ENCODE measurements around the gene KIFC3.
"Not testable (repeated sequence)": the region's sequence is repeated elsewhere in the genome, so short reads cannot be mapped to it uniquely, and the experiment has no call there.

KIFC3 gene

DNA sequence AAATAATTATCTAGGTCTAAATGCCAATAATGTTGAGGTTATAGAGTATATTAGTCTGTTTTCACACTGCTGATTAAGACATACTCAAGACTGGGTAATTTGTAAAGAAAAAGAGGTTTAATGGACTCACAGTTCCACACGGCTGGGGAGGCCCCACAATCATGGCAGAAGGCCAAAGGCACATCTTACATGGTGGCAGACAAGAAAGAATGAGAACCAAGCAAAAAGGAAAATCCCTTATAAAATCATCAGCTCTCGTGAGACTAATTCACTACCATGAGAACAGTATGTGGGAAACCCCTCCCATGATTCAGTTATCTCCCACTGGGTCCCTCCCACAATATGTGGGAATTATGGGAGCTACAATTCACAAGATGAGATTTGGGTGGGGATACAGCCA is 69.6 kb downstream of the KIFC3 start:
- Histone ChIP-seq H3K27ac (ENCODE audit: low read depth, low read length) (no peak overlapping the region), H3K9me3 (ENCODE audit: control insufficient read depth in 1 of 2, low read length in 2 of 2) (no peaks in the 10 kb centered on the region), H3K9ac (ENCODE audit: low read depth in 1 of 2, low read length in 2 of 2) (no peak overlapping the region), H3K4me1 (ENCODE audit: control insufficient read depth in 1 of 2, insufficient read depth in 2 of 2, low read length in 2 of 2) (peaks cover 21 to 22% of the 10 kb centered on the region in 2 donors), H3K4me3 (ENCODE audit: low read depth in 1 of 2, low read length in 2 of 2) (no peak overlapping the region), H3K36me3 (ENCODE audit: control insufficient read depth in 1 of 2, insufficient read depth in 2 of 2, low read length in 2 of 2) (no peaks in the 10 kb centered on the region), H3K27me3 (ENCODE audit: control insufficient read depth in 1 of 2, insufficient read depth in 2 of 2, low read length in 2 of 2) (no peaks in the 10 kb centered on the region)

DNA sequence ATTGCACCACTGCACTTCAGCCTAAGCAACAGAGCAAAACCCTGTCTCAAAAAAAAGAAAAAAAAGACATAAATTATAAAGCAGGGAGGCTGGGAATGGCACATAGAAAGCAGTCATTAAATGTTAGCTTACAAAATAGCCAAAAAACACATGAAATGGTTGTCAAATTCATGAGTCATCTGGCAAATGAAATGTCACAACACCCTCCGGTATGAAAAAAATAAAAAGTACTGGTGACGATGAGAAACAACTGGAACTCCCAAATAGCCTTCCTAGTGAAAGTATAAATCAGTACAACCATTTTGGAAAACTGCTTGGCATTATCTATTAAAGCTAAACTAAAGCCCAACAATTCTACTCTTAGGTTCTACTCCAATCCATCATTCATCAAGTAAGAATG is 70.3 kb downstream of the KIFC3 start:
- H3K27ac ChIP-seq (ENCODE audit: low read depth, low read length), result no peak overlapping the region
- H3K36me3 ChIP-seq (ENCODE audit: control insufficient read depth in 1 of 2, insufficient read depth in 2 of 2, low read length in 2 of 2), result no peaks in the 10 kb centered on the region
- H3K4me1 ChIP-seq (ENCODE audit: control insufficient read depth in 1 of 2, insufficient read depth in 2 of 2, low read length in 2 of 2), result peaks cover 15 to 18% of the 10 kb centered on the region in 2 donors
- no peaks in the 10 kb centered on the region for H3K9me3 ChIP-seq (ENCODE audit: control insufficient read depth in 1 of 2, low read length in 2 of 2)
- H3K27me3 ChIP-seq (ENCODE audit: control insufficient read depth in 1 of 2, insufficient read depth in 2 of 2, low read length in 2 of 2), result no peaks in the 10 kb centered on the region
- H3K9ac ChIP-seq (ENCODE audit: low read depth in 1 of 2, low read length in 2 of 2), result no peak overlapping the region
- H3K4me3 ChIP-seq (ENCODE audit: low read depth in 1 of 2, low read length in 2 of 2), result no peak overlapping the region

DNA sequence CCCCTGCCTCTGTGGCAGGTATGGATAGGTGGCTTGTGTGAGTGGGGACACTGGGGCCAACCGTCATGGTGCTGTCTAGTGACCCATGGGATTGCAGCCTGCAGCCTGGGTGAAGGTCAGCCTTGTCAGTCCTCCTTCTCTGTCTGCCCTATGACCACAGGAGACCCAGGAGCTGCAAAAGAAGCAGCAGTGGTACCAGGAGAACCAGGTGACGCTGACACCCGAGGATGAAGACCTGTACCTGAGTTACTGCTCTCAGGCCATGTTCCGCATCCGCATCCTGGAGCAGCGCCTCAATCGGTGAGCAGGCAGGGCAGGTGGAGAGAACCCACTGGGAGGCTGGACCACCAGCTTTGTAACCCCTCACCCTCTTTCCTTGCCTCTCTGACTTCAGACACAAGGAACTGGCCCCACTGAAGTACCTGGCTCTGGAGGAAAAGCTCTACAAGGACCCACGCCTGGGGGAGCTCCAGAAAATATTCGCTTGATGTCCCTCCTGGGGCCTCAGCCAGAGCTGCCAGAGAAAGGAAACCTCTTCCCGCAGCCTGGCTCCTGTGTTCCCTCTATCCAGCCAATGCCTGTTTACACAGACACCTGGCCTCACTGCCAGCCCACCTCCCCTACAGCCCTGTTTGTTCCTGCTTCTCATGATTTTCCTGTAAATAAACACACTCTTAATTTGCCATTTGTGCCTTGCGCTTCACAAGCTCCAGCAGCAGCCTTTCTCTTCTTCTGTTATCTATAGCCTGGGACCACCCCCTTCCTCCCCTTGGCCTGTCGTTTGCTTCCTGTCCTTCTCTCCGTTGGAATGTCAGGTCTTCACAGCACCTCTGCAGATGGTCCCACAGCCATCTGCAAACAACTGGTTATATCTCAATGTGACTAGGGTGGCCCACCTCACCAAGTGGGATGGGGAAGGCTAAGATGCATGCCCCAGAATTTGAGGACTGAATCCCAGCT is 71.2 kb downstream of the KIFC3 start:
- Histone ChIP-seq H3K9me3 (ENCODE audit: control insufficient read depth in 1 of 2, low read length in 2 of 2) (no peaks in the 10 kb centered on the region), H3K9ac (ENCODE audit: low read depth in 1 of 2, low read length in 2 of 2) (no peak overlapping the region), H3K36me3 (ENCODE audit: control insufficient read depth in 1 of 2, insufficient read depth in 2 of 2, low read length in 2 of 2) (no peaks in the 10 kb centered on the region), H3K27me3 (ENCODE audit: control insufficient read depth in 1 of 2, insufficient read depth in 2 of 2, low read length in 2 of 2) (no peaks in the 10 kb centered on the region), H3K4me1 (ENCODE audit: control insufficient read depth in 1 of 2, insufficient read depth in 2 of 2, low read length in 2 of 2) (peaks cover 5 to 8% of the 10 kb centered on the region in 2 donors), H3K27ac (ENCODE audit: low read depth, low read length) (no peak overlapping the region), H3K4me3 (ENCODE audit: low read depth in 1 of 2, low read length in 2 of 2) (no peak overlapping the region)

DNA sequence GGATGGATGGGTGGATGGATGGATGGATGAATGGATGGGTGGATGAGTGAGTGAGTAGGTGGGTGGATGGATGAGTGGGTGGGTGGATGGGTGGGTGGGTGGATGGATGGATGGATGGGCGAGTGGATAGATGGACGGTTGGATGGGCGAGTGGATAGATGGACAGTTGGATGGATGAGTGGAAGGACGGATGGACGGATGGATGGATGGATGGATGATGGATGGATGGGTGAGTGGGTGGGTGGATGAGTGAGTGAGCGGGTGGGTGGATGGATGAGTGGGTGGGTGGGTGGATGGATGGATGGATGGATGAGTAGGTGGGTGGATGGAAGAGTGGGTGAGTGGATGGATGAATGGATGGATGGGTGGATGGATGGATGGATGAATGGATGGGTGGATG is 72.4 kb downstream of the KIFC3 start:
- H3K36me3 ChIP-seq (ENCODE audit: control insufficient read depth in 1 of 2, insufficient read depth in 2 of 2, low read length in 2 of 2); H3K4me1 ChIP-seq (ENCODE audit: control insufficient read depth in 1 of 2, insufficient read depth in 2 of 2, low read length in 2 of 2); H3K4me3 ChIP-seq (ENCODE audit: low read depth in 1 of 2, low read length in 2 of 2); H3K9me3 ChIP-seq (ENCODE audit: control insufficient read depth in 1 of 2, low read length in 2 of 2); H3K27me3 ChIP-seq (ENCODE audit: control insufficient read depth in 1 of 2, insufficient read depth in 2 of 2, low read length in 2 of 2); H3K9ac ChIP-seq (ENCODE audit: low read depth in 1 of 2, low read length in 2 of 2); H3K27ac ChIP-seq (ENCODE audit: low read depth, low read length): not testable (repeated sequence)

DNA sequence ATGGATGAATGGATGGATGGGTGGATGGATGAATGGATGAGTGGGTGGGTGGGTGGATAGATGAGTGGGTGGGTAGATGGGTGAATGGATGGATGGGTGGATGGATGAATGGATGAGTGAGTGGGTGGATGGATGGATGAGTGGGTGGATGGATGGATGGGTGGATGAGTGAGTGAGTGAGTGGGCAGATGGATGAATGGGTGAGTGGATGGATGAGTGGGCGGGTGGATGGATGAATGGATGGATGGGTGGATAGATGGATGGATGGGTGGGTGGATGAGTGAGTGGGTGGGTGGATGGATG is 73.2 kb downstream of the KIFC3 start:
- H3K27me3 ChIP-seq (ENCODE audit: control insufficient read depth in 1 of 2, insufficient read depth in 2 of 2, low read length in 2 of 2), result no peaks in the 10 kb centered on the region
- H3K27ac ChIP-seq (ENCODE audit: low read depth, low read length), result no peak overlapping the region
- no peaks in the 10 kb centered on the region for H3K36me3 ChIP-seq (ENCODE audit: control insufficient read depth in 1 of 2, insufficient read depth in 2 of 2, low read length in 2 of 2)
- peaks cover 0 to under 1% of the 10 kb centered on the region in 2 donors for H3K4me1 ChIP-seq (ENCODE audit: control insufficient read depth in 1 of 2, insufficient read depth in 2 of 2, low read length in 2 of 2)
- H3K9me3 ChIP-seq (ENCODE audit: control insufficient read depth in 1 of 2, low read length in 2 of 2), result no peaks in the 10 kb centered on the region
- no peak overlapping the region for H3K4me3 ChIP-seq (ENCODE audit: low read depth in 1 of 2, low read length in 2 of 2)
- no peak overlapping the region for H3K9ac ChIP-seq (ENCODE audit: low read depth in 1 of 2, low read length in 2 of 2)

DNA sequence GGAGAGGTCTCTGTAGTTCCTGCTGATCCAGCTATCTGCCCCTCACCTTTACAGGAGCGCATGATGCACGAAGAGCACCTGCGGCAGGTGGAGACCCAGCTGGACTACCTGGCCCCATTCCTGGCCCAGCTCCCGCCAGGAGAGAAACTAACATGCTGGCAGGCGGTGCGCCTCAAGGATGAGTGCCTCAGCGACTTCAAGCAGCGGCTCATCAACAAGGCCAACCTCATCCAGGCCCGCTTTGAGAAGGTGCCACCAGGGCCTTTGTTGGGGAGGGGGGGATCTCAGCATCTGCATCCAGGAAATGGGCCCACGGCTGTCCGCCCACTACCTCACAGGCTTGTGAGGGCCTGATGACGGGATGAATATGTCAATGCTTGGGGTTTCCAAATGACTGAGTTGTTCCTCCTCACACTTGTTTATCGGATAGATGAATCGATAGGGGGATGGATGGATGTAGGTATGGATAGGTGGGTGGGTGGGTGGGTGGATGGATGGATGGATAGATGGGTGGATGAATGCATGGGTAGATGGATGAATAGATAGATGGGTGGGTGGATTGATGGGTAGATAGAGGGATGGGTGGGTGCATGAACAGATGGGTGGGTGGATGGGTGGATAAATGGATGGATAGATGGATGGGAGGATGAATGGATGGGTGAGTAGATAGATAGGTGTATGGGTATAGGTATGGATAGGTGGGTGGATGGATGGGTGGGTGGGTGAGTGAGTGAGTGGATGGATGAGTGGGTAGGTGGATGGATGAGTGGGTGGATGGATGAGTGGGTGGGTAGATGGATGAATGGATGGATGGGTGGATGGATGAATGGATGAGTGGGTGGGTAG is 73.7 kb downstream of the KIFC3 start:
- H3K9me3 ChIP-seq (ENCODE audit: control insufficient read depth in 1 of 2, low read length in 2 of 2), result no peaks in the 10 kb centered on the region
- no peaks in the 10 kb centered on the region for H3K4me1 ChIP-seq (ENCODE audit: control insufficient read depth in 1 of 2, insufficient read depth in 2 of 2, low read length in 2 of 2)
- no peaks in the 10 kb centered on the region for H3K27me3 ChIP-seq (ENCODE audit: control insufficient read depth in 1 of 2, insufficient read depth in 2 of 2, low read length in 2 of 2)
- no peak overlapping the region for H3K4me3 ChIP-seq (ENCODE audit: low read depth in 1 of 2, low read length in 2 of 2)
- H3K27ac ChIP-seq (ENCODE audit: low read depth, low read length), result no peak overlapping the region
- H3K9ac ChIP-seq (ENCODE audit: low read depth in 1 of 2, low read length in 2 of 2), result no peak overlapping the region
- H3K36me3 ChIP-seq (ENCODE audit: control insufficient read depth in 1 of 2, insufficient read depth in 2 of 2, low read length in 2 of 2), result no peaks in the 10 kb centered on the region

DNA sequence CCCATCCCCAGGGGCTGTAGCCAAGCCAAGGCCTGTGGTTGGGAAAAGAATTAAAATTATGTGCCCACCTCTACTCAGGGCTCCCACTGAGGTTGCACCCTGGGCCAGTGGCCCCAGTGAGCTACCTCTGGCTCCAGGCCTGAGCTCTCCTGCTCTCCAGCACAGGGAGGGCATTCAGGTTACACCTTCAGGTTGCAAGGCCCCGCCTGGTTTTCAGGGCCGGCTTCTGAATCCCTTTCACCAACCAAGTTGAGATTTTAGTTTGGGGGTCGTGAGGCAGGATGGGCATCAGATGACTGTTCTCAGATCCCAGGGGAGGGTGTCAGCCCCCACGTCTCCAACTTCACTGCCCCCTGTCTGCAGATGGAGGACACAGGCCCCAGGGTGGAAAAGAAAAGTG is 74.7 kb downstream of the KIFC3 start:
- H3K4me1 ChIP-seq (ENCODE audit: control insufficient read depth in 1 of 2, insufficient read depth in 2 of 2, low read length in 2 of 2), result no peaks in the 10 kb centered on the region
- H3K4me3 ChIP-seq (ENCODE audit: low read depth in 1 of 2, low read length in 2 of 2), result no peak overlapping the region
- H3K9me3 ChIP-seq (ENCODE audit: control insufficient read depth in 1 of 2, low read length in 2 of 2), result no peaks in the 10 kb centered on the region
- no peak overlapping the region for H3K9ac ChIP-seq (ENCODE audit: low read depth in 1 of 2, low read length in 2 of 2)
- no peaks in the 10 kb centered on the region for H3K27me3 ChIP-seq (ENCODE audit: control insufficient read depth in 1 of 2, insufficient read depth in 2 of 2, low read length in 2 of 2)
- no peaks in the 10 kb centered on the region for H3K36me3 ChIP-seq (ENCODE audit: control insufficient read depth in 1 of 2, insufficient read depth in 2 of 2, low read length in 2 of 2)
- H3K27ac ChIP-seq (ENCODE audit: low read depth, low read length), result no peak overlapping the region

DNA sequence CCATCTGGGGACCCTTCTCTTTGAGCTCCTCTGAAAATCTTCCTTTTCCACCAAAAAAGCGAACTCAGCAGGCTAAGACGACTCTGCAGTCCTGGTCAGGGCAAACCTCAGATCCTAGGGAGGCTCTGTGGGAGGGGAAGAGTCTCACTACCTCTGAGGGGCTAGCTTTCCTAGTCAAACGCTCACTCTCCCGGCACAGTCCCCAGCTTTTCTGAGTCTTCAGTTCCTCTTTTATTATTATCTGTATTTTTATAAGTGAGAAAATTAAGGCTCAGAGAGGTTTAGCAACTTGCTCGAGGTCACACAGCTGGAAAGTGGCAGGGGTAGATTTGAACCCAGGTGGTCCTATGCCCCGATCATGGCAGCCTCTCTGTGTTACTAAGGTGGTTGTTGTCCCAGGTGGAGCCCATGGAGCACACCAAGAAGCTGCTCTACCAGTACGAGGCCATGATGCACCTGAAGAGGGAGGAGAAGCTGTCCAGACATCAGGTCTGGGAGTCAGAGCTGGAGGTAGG is 75.8 kb downstream of the KIFC3 start:
- Histone ChIP-seq H3K4me3 (ENCODE audit: low read depth in 1 of 2, low read length in 2 of 2) (no peak overlapping the region), H3K9ac (ENCODE audit: low read depth in 1 of 2, low read length in 2 of 2) (no peak overlapping the region), H3K27me3 (ENCODE audit: control insufficient read depth in 1 of 2, insufficient read depth in 2 of 2, low read length in 2 of 2) (no peaks in the 10 kb centered on the region), H3K9me3 (ENCODE audit: control insufficient read depth in 1 of 2, low read length in 2 of 2) (no peaks in the 10 kb centered on the region), H3K4me1 (ENCODE audit: control insufficient read depth in 1 of 2, insufficient read depth in 2 of 2, low read length in 2 of 2) (no peaks in the 10 kb centered on the region), H3K36me3 (ENCODE audit: control insufficient read depth in 1 of 2, insufficient read depth in 2 of 2, low read length in 2 of 2) (no peaks in the 10 kb centered on the region), H3K27ac (ENCODE audit: low read depth, low read length) (no peak overlapping the region)

DNA sequence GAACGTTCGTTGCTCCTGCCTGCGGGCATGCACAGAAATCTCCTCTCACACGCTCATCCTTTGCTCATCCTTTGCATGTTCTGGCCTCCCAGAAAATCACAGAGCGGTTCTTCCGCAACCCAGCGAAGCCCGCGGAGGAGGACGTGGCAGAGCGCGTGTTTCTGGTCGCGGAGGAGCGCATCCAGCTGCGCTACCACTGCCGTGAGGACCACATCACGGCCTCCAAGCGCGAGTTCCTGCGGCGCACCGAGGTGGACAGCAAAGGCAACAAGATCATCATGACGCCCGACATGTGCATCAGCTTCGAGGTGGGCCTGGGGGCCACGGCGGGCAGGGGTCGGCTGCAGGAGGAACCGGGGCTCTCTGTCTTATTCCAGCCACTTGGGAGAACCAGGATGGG is 76.3 kb downstream of the KIFC3 start:
- Histone ChIP-seq H3K27ac (ENCODE audit: low read depth, low read length) (no peak overlapping the region), H3K9ac (ENCODE audit: low read depth in 1 of 2, low read length in 2 of 2) (no peak overlapping the region), H3K4me3 (ENCODE audit: low read depth in 1 of 2, low read length in 2 of 2) (no peak overlapping the region), H3K36me3 (ENCODE audit: control insufficient read depth in 1 of 2, insufficient read depth in 2 of 2, low read length in 2 of 2) (no peaks in the 10 kb centered on the region), H3K9me3 (ENCODE audit: control insufficient read depth in 1 of 2, low read length in 2 of 2) (no peaks in the 10 kb centered on the region), H3K4me1 (ENCODE audit: control insufficient read depth in 1 of 2, insufficient read depth in 2 of 2, low read length in 2 of 2) (no peaks in the 10 kb centered on the region), H3K27me3 (ENCODE audit: control insufficient read depth in 1 of 2, insufficient read depth in 2 of 2, low read length in 2 of 2) (no peaks in the 10 kb centered on the region)

DNA sequence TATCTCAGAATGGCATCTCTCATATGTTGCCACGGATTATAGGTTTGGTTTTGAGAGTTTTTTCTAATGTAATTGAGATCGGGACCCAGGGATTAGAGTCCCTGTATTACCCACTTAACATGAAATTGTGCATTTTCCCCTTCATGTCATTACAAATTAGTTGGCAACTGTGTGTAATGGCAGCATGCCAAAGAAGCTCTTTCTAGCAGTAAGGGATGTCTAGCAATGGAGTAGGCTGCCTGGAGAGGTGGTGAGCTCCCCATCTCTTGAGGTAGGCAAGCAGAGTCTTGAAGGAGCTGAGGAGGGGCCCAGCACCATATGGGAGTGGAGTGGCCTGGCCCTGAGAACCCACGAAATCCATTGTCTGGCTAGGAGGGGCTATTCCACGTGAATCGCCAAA is 76.7 kb downstream of the KIFC3 start:
- Histone ChIP-seq H3K4me3 (ENCODE audit: low read depth in 1 of 2, low read length in 2 of 2) (no peak overlapping the region), H3K9me3 (ENCODE audit: control insufficient read depth in 1 of 2, low read length in 2 of 2) (no peaks in the 10 kb centered on the region), H3K4me1 (ENCODE audit: control insufficient read depth in 1 of 2, insufficient read depth in 2 of 2, low read length in 2 of 2) (no peaks in the 10 kb centered on the region), H3K9ac (ENCODE audit: low read depth in 1 of 2, low read length in 2 of 2) (no peak overlapping the region), H3K27ac (ENCODE audit: low read depth, low read length) (no peak overlapping the region), H3K27me3 (ENCODE audit: control insufficient read depth in 1 of 2, insufficient read depth in 2 of 2, low read length in 2 of 2) (no peaks in the 10 kb centered on the region), H3K36me3 (ENCODE audit: control insufficient read depth in 1 of 2, insufficient read depth in 2 of 2, low read length in 2 of 2) (no peaks in the 10 kb centered on the region)

Data from duodenal mucosa (tissue), 2 donors.